GM12892 (cell line): ENCODE data around the gene PAX1.

ENCODE experiments used
- POLR2A ChIP-seq: IDR thresholded peaks from 2 replicates; pipeline ENCODE4 v1.6.1; 2011; ENCODE audit warnings: low read depth, low read length, control low read depth
- POLR2AphosphoS5 ChIP-seq: IDR thresholded peaks from 2 replicates; pipeline ENCODE4 v1.6.1; 2011; ENCODE audit warnings: low read depth, low read length, control low read depth
- TAF1 ChIP-seq: IDR thresholded peaks from 2 replicates; pipeline ENCODE4 v1.6.1; 2011; ENCODE audit warnings: low read depth, mild to moderate bottlenecking, control low read depth, low read length, borderline replicate concordance

DNA sequence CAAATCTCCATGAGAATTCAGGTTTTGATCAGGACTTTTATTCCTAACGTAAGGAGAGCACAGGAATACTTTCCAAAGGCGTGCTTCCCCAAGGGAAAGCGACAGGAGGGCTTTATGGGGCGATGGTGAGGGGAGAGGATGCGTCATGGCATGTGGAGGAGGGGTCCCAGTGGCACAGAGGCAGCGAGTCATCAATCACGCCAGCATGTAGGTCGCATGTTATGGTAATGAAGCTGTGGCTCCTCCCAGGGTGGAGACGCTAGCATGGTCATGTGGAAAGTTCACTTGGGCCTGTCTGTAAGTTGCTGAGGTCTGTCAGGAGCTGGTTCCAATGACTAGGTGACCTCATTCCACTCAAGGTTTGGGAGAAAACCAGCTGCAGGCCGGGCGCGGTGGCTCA is 35.3 kb upstream of the PAX1 start:
- TF ChIP-seq POLR2A (no peak), TAF1 (no peak), POLR2AphosphoS5 (no peak)
